Ascending aorta (tissue), 2 donors: ENCODE data around the gene SMIM35. TPM values are rescaled to one million over a fixed set of nuclear protein-coding genes. Genes with fewer than 3 reads are reported as not detected.

ENCODE experiments used
- DNase-seq, 2 donors: peaks; one replicate each; pipeline ENCODE4 v3.0.0-alpha.2; 2019; ENCODE audit warnings: low spot score in 2 of 2
- H3K27ac ChIP-seq, 2 donors: fragments of 200-600 bp; sonication (generic); one replicate each; pipeline ENCODE4 v1.5.1; 2016 to 2017; ENCODE audit warnings: mild to moderate bottlenecking in 1 of 2
- H3K27me3 ChIP-seq: fragments of 200-600 bp; sonication (generic); one replicate; pipeline ENCODE4 v1.5.1; 2017
- H3K36me3 ChIP-seq, 2 donors: fragments of 200-600 bp; sonication (generic); one replicate each; pipeline ENCODE4 v1.5.1; 2016
- H3K4me1 ChIP-seq, 2 donors: fragments of 200-600 bp; sonication (generic); one replicate each; pipeline ENCODE4 v1.5.1; 2016 to 2017; ENCODE audit warnings: mild to moderate bottlenecking in 1 of 2
- H3K4me3 ChIP-seq, 2 donors: fragments of 200-600 bp; sonication (generic); one replicate each; pipeline ENCODE4 v1.5.1; 2016 to 2017; ENCODE audit warnings: mild to moderate bottlenecking in 1 of 2
- H3K9me3 ChIP-seq, 2 donors: fragments of 200-600 bp; sonication (generic); one replicate each; pipeline ENCODE4 v1.5.1; 2016
- CTCF ChIP-seq, 3 experiments: fragments of 200-600 bp in 2 of 3; fragments of 450-650 bp in 1 of 3; sonication (generic) in 2 of 3; IDR thresholded peaks; one replicate each; pipeline ENCODE4 v1.5.1; 2016 to 2019; ENCODE audit warnings: antibody characterized with exemption in 3 of 3, mild to moderate bottlenecking in 1 of 3, moderate library complexity in 1 of 3
- intact Hi-C: fragments of 100-400 bp; cut with DNase I; formaldehyde crosslinking; loops from one replicate; pipeline ENCODE4 v1.15.1; 2023
- total RNA-seq: library from RNA; depleted of rRNA; stranded (reverse); fragments of >200 nt; gene quantifications from one replicate; pipeline ENCODE4 v1.1.0, GENCODE V29; 2016

Gene SMIM35
- total RNA-seq, 1 donor from 2014 or later: not detected

- no peak overlapping the region for H3K4me3 ChIP-seq
- no peaks in the 10 kb centered on the region for H3K36me3 ChIP-seq
- no peaks in the 10 kb centered on the region for H3K4me1 ChIP-seq
- H3K9me3 ChIP-seq: no peaks in the 10 kb centered on the region
- no peak for DNase-seq
- intact Hi-C loops: no loop called here
- H3K27ac ChIP-seq: no peak overlapping the region
- TF ChIP-seq CTCF (IDR thresholded peaks at IDR 0.05): no peak
- H3K27me3 ChIP-seq: no peaks in the 10 kb centered on the region
Measured at GRCh38 chr11:118091690-118092089, 4.9 kb upstream of the SMIM35 start.

GRCh38 chr11:118090545-118091162 lies 3.9 kb upstream of the SMIM35 start:
- Histone ChIP-seq H3K4me3 (no peak overlapping the region), H3K27ac (no peak overlapping the region), H3K27me3 (no peaks in the 10 kb centered on the region), H3K9me3 (no peaks in the 10 kb centered on the region), H3K36me3 (no peaks in the 10 kb centered on the region), H3K4me1 (no peaks in the 10 kb centered on the region)
- intact Hi-C loops: no loop called here
- TF ChIP-seq CTCF (IDR thresholded peaks at IDR 0.05): no peak
- DNase-seq: no peak

- no peak for TF ChIP-seq CTCF (IDR thresholded peaks at IDR 0.05)
- no peak for DNase-seq
- no peak overlapping the region for H3K4me3 ChIP-seq
- no peaks in the 10 kb centered on the region for H3K4me1 ChIP-seq
- H3K36me3 ChIP-seq: no peaks in the 10 kb centered on the region
- H3K27me3 ChIP-seq: no peaks in the 10 kb centered on the region
- intact Hi-C loops: no loop called here
- no peak overlapping the region for H3K27ac ChIP-seq
- no peaks in the 10 kb centered on the region for H3K9me3 ChIP-seq
Measured at GRCh38 chr11:118088531-118088930, 1.8 kb upstream of the SMIM35 start.

GRCh38 chr11:118087931-118088330 lies 1.2 kb upstream of the SMIM35 start:
- Histone ChIP-seq H3K9me3 (no peaks in the 10 kb centered on the region), H3K4me3 (no peak overlapping the region), H3K27me3 (no peaks in the 10 kb centered on the region), H3K4me1 (no peaks in the 10 kb centered on the region), H3K27ac (no peak overlapping the region), H3K36me3 (no peaks in the 10 kb centered on the region)
- no peak for DNase-seq
- no peak for TF ChIP-seq CTCF (IDR thresholded peaks at IDR 0.05)
- intact Hi-C loops: no loop called here

GRCh38 chr11:118084656-118085055 lies 2.1 kb downstream of the SMIM35 start:
- intact Hi-C loops: no loop called here
- Histone ChIP-seq H3K27me3 (no peaks in the 10 kb centered on the region), H3K4me3 (no peak overlapping the region), H3K4me1 (no peaks in the 10 kb centered on the region), H3K9me3 (no peaks in the 10 kb centered on the region), H3K27ac (no peak overlapping the region), H3K36me3 (no peaks in the 10 kb centered on the region)
- no peak for TF ChIP-seq CTCF (IDR thresholded peaks at IDR 0.05)
- no peak for DNase-seq

- DNase-seq: no peak
- no peaks in the 10 kb centered on the region for H3K27me3 ChIP-seq
- H3K9me3 ChIP-seq: no peaks in the 10 kb centered on the region
- no peaks in the 10 kb centered on the region for H3K4me1 ChIP-seq
- no peaks in the 10 kb centered on the region for H3K36me3 ChIP-seq
- no peak overlapping the region for H3K27ac ChIP-seq
- intact Hi-C loops: no loop called here
- no peak overlapping the region for H3K4me3 ChIP-seq
- no peak for TF ChIP-seq CTCF (IDR thresholded peaks at IDR 0.05)
Measured at GRCh38 chr11:118084247-118084646, 2.5 kb downstream of the SMIM35 start.
